Neural cell (in vitro differentiated cells): Measurements from ENCODE around the gene PRSS21. TPM values are rescaled to one million over a fixed set of nuclear protein-coding genes. Genes with fewer than 3 reads are reported as not detected.

Source experiments
- H2AFZ ChIP-seq: fragments of 200-600, 300-800 bp; sonication (generic), shearing (Covaris generic); 2 replicates; pipeline ENCODE4 v1.6.0; 2014; ENCODE audit warnings: low read depth, mild to moderate bottlenecking, antibody characterized with exemption, low read length, moderate library complexity
- H3F3A ChIP-seq: fragments of 200-600 bp; shearing (Covaris generic); 2 replicates; pipeline ENCODE4 v1.6.1; 2016; ENCODE audit warnings: mild to moderate bottlenecking, moderate library complexity, mixed read lengths, antibody characterized with exemption, low read length; ENCODE audit not compliant: insufficient read depth, poor library complexity, severe bottlenecking
- H3K27ac ChIP-seq: fragments of 200-600, 300-800 bp; sonication (generic), shearing (Covaris generic); 2 replicates; pipeline ENCODE4 v1.5.1; 2014; ENCODE audit warnings: mild to moderate bottlenecking, low read length, moderate library complexity
- H3K27me3 ChIP-seq: fragments of 300-800, 200-600 bp; sonication (generic), shearing (Covaris generic); 2 replicates; pipeline ENCODE4 v1.6.0; 2014; ENCODE audit warnings: mild to moderate bottlenecking, low read depth, low read length, moderate library complexity; ENCODE audit not compliant: insufficient read depth
- H3K36me3 ChIP-seq: fragments of 300-800, 200-600 bp; sonication (generic), shearing (Covaris generic); 2 replicates; pipeline ENCODE4 v1.5.1; 2014; ENCODE audit warnings: mild to moderate bottlenecking, antibody characterized with exemption, low read length, moderate library complexity; ENCODE audit not compliant: insufficient read depth
- H3K4me2 ChIP-seq: fragments of 300-800, 200-600 bp; sonication (generic), shearing (Covaris generic); 2 replicates; pipeline ENCODE4 v1.6.0; 2014; ENCODE audit warnings: mild to moderate bottlenecking, low read length
- H3K4me3 ChIP-seq: fragments of 300-800, 200-600 bp; sonication (generic), shearing (Covaris generic); 2 replicates; pipeline ENCODE4 v1.5.1; 2014; ENCODE audit warnings: mild to moderate bottlenecking, low read length, moderate library complexity
- H3K79me2 ChIP-seq: fragments of 200-600 bp; shearing (Covaris generic); replicated peaks from 2 replicates; pipeline ENCODE4 v1.6.0; 2014; ENCODE audit warnings: mild to moderate bottlenecking, low read length, moderate library complexity; ENCODE audit not compliant: insufficient read depth
- H3K9ac ChIP-seq: fragments of 300-800, 200-600 bp; sonication (generic), shearing (Covaris generic); 2 replicates; pipeline ENCODE4 v1.6.1; 2016; ENCODE audit warnings: mild to moderate bottlenecking, low read length, mixed read lengths
- H3K9me2 ChIP-seq: fragments of 200-600 bp; shearing (Covaris generic); 2 replicates; pipeline ENCODE4 v1.6.1; 2016; ENCODE audit warnings: mild to moderate bottlenecking, low read length, mixed read lengths; ENCODE audit not compliant: insufficient read depth
- H3K9me3 ChIP-seq: fragments of 200-600, 300-800 bp; sonication (generic), shearing (Covaris generic); 2 replicates; pipeline ENCODE4 v1.6.1; 2016; ENCODE audit warnings: mild to moderate bottlenecking, mixed run types, low read length, moderate library complexity, mixed read lengths
- H4K20me1 ChIP-seq: fragments of 200-600 bp; shearing (Covaris generic); 2 replicates; pipeline ENCODE4 v1.6.1; 2016; ENCODE audit warnings: mild to moderate bottlenecking, mixed run types; ENCODE audit not compliant: insufficient read depth
- CTCF ChIP-seq: fragments of 450-650 bp; IDR thresholded peaks from 2 replicates; pipeline ENCODE4 v1.5.1; 2014; ENCODE audit warnings: antibody characterized with exemption, mild to moderate bottlenecking, moderate library complexity; ENCODE audit not compliant: poor library complexity, severe bottlenecking
- EP300 ChIP-seq: fragments of 450-650 bp; conservative IDR thresholded peaks from 2 replicates; pipeline ENCODE4 v1.6.1; 2014; ENCODE audit warnings: antibody characterized with exemption, mild to moderate bottlenecking, moderate library complexity; ENCODE audit not compliant: poor library complexity, severe bottlenecking
- EZH2 ChIP-seq: fragments of 200-600, 300-800 bp; shearing (Covaris generic), sonication (generic); IDR thresholded peaks from 2 replicates; pipeline ENCODE4 v1.6.1; 2014; ENCODE audit warnings: antibody characterized with exemption, low read length, borderline replicate concordance, mild to moderate bottlenecking; ENCODE audit not compliant: insufficient read depth, poor library complexity, severe bottlenecking
- MXI1 ChIP-seq: fragments of 450-650 bp; conservative IDR thresholded peaks from 2 replicates; pipeline ENCODE4 v1.6.1; 2014; ENCODE audit warnings: antibody characterized with exemption, mild to moderate bottlenecking; ENCODE audit not compliant: poor library complexity, severe bottlenecking
- POLR2AphosphoS5 ChIP-seq: IDR thresholded peaks from 2 replicates; pipeline ENCODE4 v1.6.1; 2012
- RAD21 ChIP-seq: fragments of 450-650 bp; conservative IDR thresholded peaks from 2 replicates; pipeline ENCODE4 v1.6.1; 2014; ENCODE audit warnings: antibody characterized with exemption, mild to moderate bottlenecking, moderate library complexity
- REST ChIP-seq: IDR thresholded peaks from 2 replicates; pipeline ENCODE4 v1.6.1; 2012; ENCODE audit warnings: borderline replicate concordance
- SMC3 ChIP-seq: fragments of 450-650 bp; conservative IDR thresholded peaks from 2 replicates; pipeline ENCODE4 v1.6.1; 2014; ENCODE audit warnings: antibody characterized with exemption, mild to moderate bottlenecking, moderate library complexity; ENCODE audit not compliant: poor library complexity
- TAF1 ChIP-seq: IDR thresholded peaks from 2 replicates; pipeline ENCODE4 v1.6.1; 2012; ENCODE audit warnings: low read depth
- polyA plus RNA-seq: library from polyadenylated mRNA; depleted of rRNA; stranded (reverse); fragments of >200 nt; gene quantifications from 2 replicates; pipeline ENCODE4 v1.2.3, GENCODE V29; 2014

Gene PRSS21
- polyA plus RNA-seq, 1 donor from 2014 or later: not detected

GRCh38 chr16:2783581-2784357, 33.3 kb upstream of the PRSS21 start:
- TF ChIP-seq MXI1: no peak
- TF ChIP-seq REST: no peak
- TF ChIP-seq POLR2AphosphoS5: no peak
- TF ChIP-seq TAF1: no peak
- TF ChIP-seq CTCF: no peak
- TF ChIP-seq EZH2: no peak
- no peak for TF ChIP-seq SMC3
- no peak for TF ChIP-seq EP300
- TF ChIP-seq RAD21: no peak
- Histone ChIP-seq H3K27ac (no peak overlapping the region), H3K4me3 (no peak overlapping the region), H3K79me2 (peaks cover 4% of the 10 kb centered on the region), H2AFZ (no peak overlapping the region), H4K20me1 (no peaks in the 10 kb centered on the region), H3K9me3 (no peaks in the 10 kb centered on the region), H3K9ac (no peak overlapping the region), H3K27me3 (no peaks in the 10 kb centered on the region), H3K36me3 (no peaks in the 10 kb centered on the region), H3K9me2 (no peaks in the 10 kb centered on the region), H3F3A (no peaks in the 10 kb centered on the region), H3K4me2 (no peak overlapping the region)

GRCh38 chr16:2784358-2785100, 32.5 kb upstream of the PRSS21 start:
- TF ChIP-seq RAD21: no peak
- no peak for TF ChIP-seq REST
- no peak for TF ChIP-seq MXI1
- TF ChIP-seq EP300: no peak
- TF ChIP-seq EZH2: no peak
- no peak for TF ChIP-seq POLR2AphosphoS5
- TF ChIP-seq CTCF: no peak
- no peak for TF ChIP-seq TAF1
- no peak for TF ChIP-seq SMC3
- H3K9me3 ChIP-seq: no peaks in the 10 kb centered on the region
- no peaks in the 10 kb centered on the region for H3K27me3 ChIP-seq
- H3K4me2 ChIP-seq: no peak overlapping the region
- H3K4me3 ChIP-seq: no peak overlapping the region
- no peaks in the 10 kb centered on the region for H3F3A ChIP-seq
- no peaks in the 10 kb centered on the region for H3K79me2 ChIP-seq
- H3K27ac ChIP-seq: no peak overlapping the region
- no peaks in the 10 kb centered on the region for H3K36me3 ChIP-seq
- H4K20me1 ChIP-seq: no peaks in the 10 kb centered on the region
- H3K9ac ChIP-seq: no peak overlapping the region
- no peaks in the 10 kb centered on the region for H3K9me2 ChIP-seq
- H2AFZ ChIP-seq: no peak overlapping the region
